Activated T-cell treated with anti-CD3 and anti-CD28 coated beads for 1 hour (primary cell): ENCODE data around the gene RGL1.

Experiments used
- DNase-seq: peaks from one replicate; pipeline ENCODE4 v3.0.0-alpha.2; 2020; ENCODE audit warnings: low read depth

Gene RGL1

GRCh38 chr1:183958958-183959357 lies 154.0 kb downstream of the RGL1 start:
- no peak for DNase-seq

GRCh38 chr1:183961132-183961531 lies 156.2 kb downstream of the RGL1 start:
- DNase-seq = no peak

GRCh38 chr1:183962903-183963302 lies 158.0 kb downstream of the RGL1 start:
- DNase-seq = no peak

GRCh38 chr1:183965726-183966125 lies 160.8 kb downstream of the RGL1 start:
- DNase-seq = no peak

GRCh38 chr1:183966487-183966886 lies 161.6 kb downstream of the RGL1 start:
- no peak for DNase-seq

GRCh38 chr1:183967914-183968313 lies 163.0 kb downstream of the RGL1 start:
- no peak for DNase-seq

- DNase-seq = no peak
Measured at GRCh38 chr1:183968386-183968785, 163.5 kb downstream of the RGL1 start.

GRCh38 chr1:183970516-183971300 lies 165.8 kb downstream of the RGL1 start:
- DNase-seq = no peak

- no peak for DNase-seq
Measured at GRCh38 chr1:183975651-183976050, 170.7 kb downstream of the RGL1 start.

- no peak for DNase-seq
Measured at GRCh38 chr1:183977717-183978116, 172.8 kb downstream of the RGL1 start.
